RWPE2 (cell line): ENCODE results near the gene ZDHHC16.

Experiments used
- ATAC-seq: fragments of 200-7000 bp; cut with Tn5 transposase; 3 replicates; pipeline ENCODE4 v1.9.1; 2021; ENCODE audit warnings: low read depth
- DNase-seq: peaks from one replicate; pipeline ENCODE4 v3.0.0-alpha.2; 2020; ENCODE audit warnings: low spot score
- H3K27ac ChIP-seq: fragments of 450-650 bp; 2 replicates; pipeline ENCODE4 v1.5.1; 2017; ENCODE audit warnings: mild to moderate bottlenecking; ENCODE audit not compliant: poor library complexity, severe bottlenecking
- H3K27me3 ChIP-seq: fragments of 250-450 bp; sonication (Bioruptor Pico); 2 replicates; pipeline ENCODE4 v1.5.1; 2021; ENCODE audit warnings: mild to moderate bottlenecking, moderate library complexity; ENCODE audit not compliant: insufficient read depth, poor library complexity, severe bottlenecking
- H3K36me3 ChIP-seq: fragments of 250-450 bp; sonication (Bioruptor Pico); 2 replicates; pipeline ENCODE4 v1.5.1; 2020; ENCODE audit warnings: low read depth, mild to moderate bottlenecking, moderate library complexity
- H3K4me1 ChIP-seq: fragments of 250-450 bp; sonication (Bioruptor Pico); 2 replicates; pipeline ENCODE4 v1.5.1; 2021; ENCODE audit warnings: mild to moderate bottlenecking, moderate library complexity; ENCODE audit not compliant: insufficient read depth, poor library complexity, severe bottlenecking
- H3K4me3 ChIP-seq: fragments of 250-450 bp; sonication (Bioruptor Pico); 2 replicates; pipeline ENCODE4 v1.5.1; 2021; ENCODE audit warnings: mild to moderate bottlenecking, moderate library complexity; ENCODE audit not compliant: severe bottlenecking
- H3K9me3 ChIP-seq: fragments of 250-450 bp; sonication (Bioruptor Pico); 2 replicates; pipeline ENCODE4 v1.5.1; 2021; ENCODE audit warnings: mild to moderate bottlenecking, moderate library complexity; ENCODE audit not compliant: severe bottlenecking
- TF ChIP-seq, protein P1 (sequence below): fragments of 450-650 bp; IDR thresholded peaks from one replicate; pipeline ENCODE4 v1.5.1; 2017; ENCODE audit warnings: mild to moderate bottlenecking, moderate library complexity; ENCODE audit not compliant: poor library complexity, severe bottlenecking

The ZDHHC16 gene

DNA sequence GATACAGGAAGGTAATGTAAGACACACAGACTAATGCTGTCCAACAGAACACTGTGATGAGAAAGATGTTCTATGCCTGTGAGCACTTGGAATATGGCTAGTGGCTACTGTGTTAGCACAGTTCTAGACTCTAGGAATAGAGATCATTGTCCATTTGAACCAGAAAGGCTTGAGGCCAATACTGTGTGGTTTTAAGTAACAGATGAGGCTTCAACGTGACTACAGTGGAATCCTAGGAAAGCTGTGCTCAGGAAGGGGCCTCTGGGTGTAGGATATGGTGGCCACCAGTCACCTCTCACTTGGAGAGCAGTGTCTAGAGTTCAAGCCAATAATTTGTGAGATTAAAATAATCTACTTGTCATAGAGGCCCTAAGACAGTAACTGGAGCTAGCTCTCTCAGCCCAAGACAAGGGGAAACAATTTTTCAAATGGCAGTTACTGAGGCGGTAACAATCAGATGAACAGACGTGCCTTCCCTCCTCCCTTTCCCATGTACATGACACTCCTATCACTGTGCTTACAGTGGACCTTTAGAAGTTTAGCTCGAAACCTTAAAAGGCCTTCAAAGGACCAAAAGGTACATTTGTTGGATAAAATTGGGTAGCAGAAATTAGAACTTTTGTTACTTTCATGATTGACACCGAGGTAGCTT, 10.2 kb downstream of the ZDHHC16 start:
- Histone ChIP-seq H3K27me3 (no peaks in the 10 kb centered on the region), H3K36me3 (peaks cover 96% of the 10 kb centered on the region), H3K4me1 (peaks cover 10% of the 10 kb centered on the region), H3K4me3 (no peak overlapping the region), H3K27ac (peak overlapping the region; percentile 55), H3K9me3 (no peaks in the 10 kb centered on the region)
- DNase-seq (no peak), ATAC-seq (no peak)
- TF ChIP-seq, protein P1, sequence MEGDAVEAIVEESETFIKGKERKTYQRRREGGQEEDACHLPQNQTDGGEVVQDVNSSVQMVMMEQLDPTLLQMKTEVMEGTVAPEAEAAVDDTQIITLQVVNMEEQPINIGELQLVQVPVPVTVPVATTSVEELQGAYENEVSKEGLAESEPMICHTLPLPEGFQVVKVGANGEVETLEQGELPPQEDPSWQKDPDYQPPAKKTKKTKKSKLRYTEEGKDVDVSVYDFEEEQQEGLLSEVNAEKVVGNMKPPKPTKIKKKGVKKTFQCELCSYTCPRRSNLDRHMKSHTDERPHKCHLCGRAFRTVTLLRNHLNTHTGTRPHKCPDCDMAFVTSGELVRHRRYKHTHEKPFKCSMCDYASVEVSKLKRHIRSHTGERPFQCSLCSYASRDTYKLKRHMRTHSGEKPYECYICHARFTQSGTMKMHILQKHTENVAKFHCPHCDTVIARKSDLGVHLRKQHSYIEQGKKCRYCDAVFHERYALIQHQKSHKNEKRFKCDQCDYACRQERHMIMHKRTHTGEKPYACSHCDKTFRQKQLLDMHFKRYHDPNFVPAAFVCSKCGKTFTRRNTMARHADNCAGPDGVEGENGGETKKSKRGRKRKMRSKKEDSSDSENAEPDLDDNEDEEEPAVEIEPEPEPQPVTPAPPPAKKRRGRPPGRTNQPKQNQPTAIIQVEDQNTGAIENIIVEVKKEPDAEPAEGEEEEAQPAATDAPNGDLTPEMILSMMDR: no peak

DNA sequence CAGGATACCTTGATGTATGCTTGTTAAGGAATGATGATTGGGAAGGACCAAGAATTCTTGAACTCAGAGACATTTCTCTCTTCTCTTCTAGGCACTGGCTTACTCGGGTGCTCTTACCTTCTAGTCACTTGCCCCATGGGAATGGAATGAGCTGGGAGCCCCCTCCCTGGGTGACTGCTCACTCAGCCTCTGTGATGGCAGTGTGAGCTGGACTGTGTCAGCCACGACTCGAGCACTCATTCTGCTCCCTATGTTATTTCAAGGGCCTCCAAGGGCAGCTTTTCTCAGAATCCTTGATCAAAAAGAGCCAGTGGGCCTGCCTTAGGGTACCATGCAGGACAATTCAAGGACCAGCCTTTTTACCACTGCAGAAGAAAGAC, 10.7 kb downstream of the ZDHHC16 start:
- Histone ChIP-seq H3K9me3 (no peaks in the 10 kb centered on the region), H3K27me3 (no peaks in the 10 kb centered on the region), H3K27ac (no peak overlapping the region), H3K36me3 (peaks cover 96% of the 10 kb centered on the region), H3K4me1 (peaks cover 10% of the 10 kb centered on the region), H3K4me3 (no peak overlapping the region)
- no peak for ATAC-seq
- TF ChIP-seq, protein P1: no peak
- DNase-seq: no peak

DNA sequence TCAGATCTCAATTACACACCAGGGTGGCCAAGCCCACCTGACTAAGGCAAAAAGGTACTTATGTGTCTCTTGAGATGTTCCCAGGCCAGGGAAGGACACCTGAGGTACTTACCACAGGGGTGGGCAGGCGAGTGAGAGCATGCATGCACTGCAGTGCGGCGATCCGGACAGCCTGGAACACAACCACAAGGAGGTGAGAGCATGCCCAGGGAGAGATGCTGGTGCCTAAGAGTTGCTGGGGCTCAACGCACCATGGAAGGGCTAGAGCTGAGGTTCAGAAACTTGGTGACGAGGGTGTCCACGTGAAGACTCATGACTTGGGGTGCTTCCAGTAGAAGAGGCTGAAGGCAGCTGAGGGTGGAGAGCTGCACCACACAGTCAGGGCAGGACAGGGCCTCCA, 13.1 kb downstream of the ZDHHC16 start:
- H3K9me3 ChIP-seq: no peaks in the 10 kb centered on the region
- TF ChIP-seq, protein P1: no peak
- H3K36me3 ChIP-seq: peaks cover 95% of the 10 kb centered on the region

DNA sequence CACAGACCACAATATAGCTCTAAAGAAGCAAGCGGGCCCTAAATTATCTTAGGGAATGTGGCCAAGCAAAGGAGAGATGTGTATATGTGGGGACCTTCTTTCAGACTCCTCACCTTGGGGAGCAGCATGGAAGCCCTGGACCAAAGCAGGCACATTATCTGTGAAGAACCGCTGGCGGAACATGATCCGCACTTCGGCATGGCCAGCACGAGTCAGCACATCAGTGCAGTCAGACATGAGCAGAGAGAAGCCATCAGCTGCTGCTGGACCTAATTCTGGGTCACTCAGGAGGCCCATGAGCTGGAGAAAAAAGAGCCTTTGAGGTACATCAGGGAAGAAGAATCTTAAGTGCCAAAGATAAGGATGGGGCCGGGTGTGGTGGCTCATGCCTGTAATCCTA, 14.0 kb downstream of the ZDHHC16 start:
- DNase-seq (no peak), ATAC-seq (no peak)
- H3K36me3 ChIP-seq: peaks cover 95% of the 10 kb centered on the region

More for the DNA sequence above, 13.1 kb downstream of the ZDHHC16 start:
- Histone ChIP-seq H3K27ac (no peak overlapping the region), H3K4me3 (no peak overlapping the region), H3K27me3 (no peaks in the 10 kb centered on the region), H3K4me1 (peaks cover 10% of the 10 kb centered on the region)
- DNase-seq (no peak), ATAC-seq (no peak)

DNA sequence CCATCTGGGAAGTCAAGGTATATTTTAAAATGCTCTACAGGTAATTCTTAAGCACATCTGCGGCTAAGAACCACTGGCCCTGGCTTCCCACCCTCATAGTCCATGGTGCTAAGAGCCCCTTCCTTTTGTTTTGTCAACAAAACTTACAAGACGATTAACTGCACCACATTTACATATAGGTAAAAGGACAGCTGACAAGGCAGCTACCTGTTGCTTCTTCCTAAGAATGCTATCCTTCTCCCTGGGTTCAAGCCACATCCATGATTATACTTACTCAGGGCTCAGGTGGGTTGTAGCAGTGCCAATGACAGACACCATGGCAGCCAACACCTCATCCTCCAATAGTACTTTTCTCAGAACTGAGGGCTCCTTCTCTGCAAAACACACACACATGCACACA, 16.3 kb downstream of the ZDHHC16 start:
- Histone ChIP-seq H3K27ac (no peak overlapping the region), H3K4me3 (no peak overlapping the region), H3K36me3 (peaks cover 95% of the 10 kb centered on the region), H3K9me3 (no peaks in the 10 kb centered on the region), H3K27me3 (no peaks in the 10 kb centered on the region), H3K4me1 (peaks cover 5% of the 10 kb centered on the region)
- ATAC-seq (no peak), DNase-seq (no peak)
- TF ChIP-seq, protein P1: no peak

More for the DNA sequence above, 14.0 kb downstream of the ZDHHC16 start:
- H3K9me3 ChIP-seq: no peaks in the 10 kb centered on the region
- no peak overlapping the region for H3K27ac ChIP-seq
- no peaks in the 10 kb centered on the region for H3K27me3 ChIP-seq
- no peak overlapping the region for H3K4me3 ChIP-seq
- H3K4me1 ChIP-seq: peaks cover 2% of the 10 kb centered on the region
- TF ChIP-seq, protein P1: no peak
